A673 (cell line): ENCODE results near the gene ETV3L.

ENCODE experiments used
- EZH2 ChIP-seq: fragments of 200-600 bp; sonication (generic); IDR thresholded peaks from 2 replicates; pipeline ENCODE4 v1.6.1; 2017; ENCODE audit warnings: borderline replicate concordance, low read depth, mild to moderate bottlenecking, mixed read lengths, antibody characterized with exemption, low read length; ENCODE audit not compliant: poor library complexity, severe bottlenecking
- TF ChIP-seq, protein P1 (sequence below): fragments of 300-800, 200-600 bp; sonication (generic); conservative IDR thresholded peaks from 2 replicates; pipeline ENCODE4 v1.5.1; 2017; ENCODE audit warnings: low read depth, mild to moderate bottlenecking, antibody characterized with exemption, low read length, moderate library complexity, mixed read lengths

DNA sequence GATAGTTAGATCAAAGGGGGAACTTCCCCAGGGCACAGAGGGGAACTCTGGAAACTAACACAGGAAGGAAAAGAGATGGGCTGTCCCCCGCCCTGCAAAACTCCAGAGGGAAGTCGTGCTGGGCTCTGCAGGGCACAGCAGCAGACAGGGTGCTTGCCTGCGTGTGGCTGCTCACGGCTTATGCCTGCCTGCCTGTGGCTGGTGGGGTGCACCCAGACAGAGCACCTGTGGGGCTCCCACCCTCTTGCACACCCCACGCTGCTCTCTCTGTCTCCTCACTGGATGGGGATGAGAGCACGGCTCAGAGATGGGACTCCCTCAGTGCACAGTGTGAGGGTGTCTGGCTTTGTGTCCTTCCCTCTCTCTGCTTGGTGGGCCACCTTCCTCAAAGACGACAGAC is 13.5 kb upstream of the ETV3L start:
- TF ChIP-seq, protein P1, sequence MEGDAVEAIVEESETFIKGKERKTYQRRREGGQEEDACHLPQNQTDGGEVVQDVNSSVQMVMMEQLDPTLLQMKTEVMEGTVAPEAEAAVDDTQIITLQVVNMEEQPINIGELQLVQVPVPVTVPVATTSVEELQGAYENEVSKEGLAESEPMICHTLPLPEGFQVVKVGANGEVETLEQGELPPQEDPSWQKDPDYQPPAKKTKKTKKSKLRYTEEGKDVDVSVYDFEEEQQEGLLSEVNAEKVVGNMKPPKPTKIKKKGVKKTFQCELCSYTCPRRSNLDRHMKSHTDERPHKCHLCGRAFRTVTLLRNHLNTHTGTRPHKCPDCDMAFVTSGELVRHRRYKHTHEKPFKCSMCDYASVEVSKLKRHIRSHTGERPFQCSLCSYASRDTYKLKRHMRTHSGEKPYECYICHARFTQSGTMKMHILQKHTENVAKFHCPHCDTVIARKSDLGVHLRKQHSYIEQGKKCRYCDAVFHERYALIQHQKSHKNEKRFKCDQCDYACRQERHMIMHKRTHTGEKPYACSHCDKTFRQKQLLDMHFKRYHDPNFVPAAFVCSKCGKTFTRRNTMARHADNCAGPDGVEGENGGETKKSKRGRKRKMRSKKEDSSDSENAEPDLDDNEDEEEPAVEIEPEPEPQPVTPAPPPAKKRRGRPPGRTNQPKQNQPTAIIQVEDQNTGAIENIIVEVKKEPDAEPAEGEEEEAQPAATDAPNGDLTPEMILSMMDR = no peak
- TF ChIP-seq EZH2 = no peak
